Measurements from ENCODE around the gene DNAJC3.
"Not testable (repeated sequence)": the region's sequence is repeated elsewhere in the genome, so short reads cannot be mapped to it uniquely, and the experiment has no call there.

GRCh38 chr13:95667235-95667634 lies 9.7 kb upstream of the DNAJC3 start:
- not testable (repeated sequence) for TF ChIP-seq FOXA1 (IDR thresholded peaks at IDR 0.05); FOXA1 (CRISPR knock-in tag; IDR thresholded peaks at IDR 0.05); POLR2AphosphoS5 (IDR thresholded peaks at IDR 0.05; ENCODE audit: low read depth, low read length)
